Fibroblast of the aortic adventitia (primary cell): ENCODE data around the gene PRMT1. TPM values are rescaled to one million over a fixed set of nuclear protein-coding genes. Genes with fewer than 3 reads are reported as not detected.

Experiments
- DNase-seq: peaks from one replicate; pipeline ENCODE4 v3.0.0-alpha.2; 2010; ENCODE audit warnings: low read depth
- H3K4me3 ChIP-seq: 2 replicates; pipeline ENCODE4 v1.5.1; 2011; ENCODE audit warnings: low read depth, mild to moderate bottlenecking, control low read depth, low read length, moderate library complexity
- total RNA-seq: library from RNA; depleted of rRNA; stranded (reverse); fragments of >200 nt; gene quantifications from 2 replicates; pipeline ENCODE4 v1.2.3, GENCODE V29; 2012; ENCODE audit warnings: low replicate concordance
- TF ChIP-seq, protein P1 (sequence below): IDR thresholded peaks from 2 replicates; pipeline ENCODE4 v1.5.1; 2011; ENCODE audit warnings: mild to moderate bottlenecking, low read length, control low read depth, inconsistent platforms; ENCODE audit not compliant: insufficient read depth

The PRMT1 gene
- total RNA-seq, 1 donor = 164 TPM

DNA sequence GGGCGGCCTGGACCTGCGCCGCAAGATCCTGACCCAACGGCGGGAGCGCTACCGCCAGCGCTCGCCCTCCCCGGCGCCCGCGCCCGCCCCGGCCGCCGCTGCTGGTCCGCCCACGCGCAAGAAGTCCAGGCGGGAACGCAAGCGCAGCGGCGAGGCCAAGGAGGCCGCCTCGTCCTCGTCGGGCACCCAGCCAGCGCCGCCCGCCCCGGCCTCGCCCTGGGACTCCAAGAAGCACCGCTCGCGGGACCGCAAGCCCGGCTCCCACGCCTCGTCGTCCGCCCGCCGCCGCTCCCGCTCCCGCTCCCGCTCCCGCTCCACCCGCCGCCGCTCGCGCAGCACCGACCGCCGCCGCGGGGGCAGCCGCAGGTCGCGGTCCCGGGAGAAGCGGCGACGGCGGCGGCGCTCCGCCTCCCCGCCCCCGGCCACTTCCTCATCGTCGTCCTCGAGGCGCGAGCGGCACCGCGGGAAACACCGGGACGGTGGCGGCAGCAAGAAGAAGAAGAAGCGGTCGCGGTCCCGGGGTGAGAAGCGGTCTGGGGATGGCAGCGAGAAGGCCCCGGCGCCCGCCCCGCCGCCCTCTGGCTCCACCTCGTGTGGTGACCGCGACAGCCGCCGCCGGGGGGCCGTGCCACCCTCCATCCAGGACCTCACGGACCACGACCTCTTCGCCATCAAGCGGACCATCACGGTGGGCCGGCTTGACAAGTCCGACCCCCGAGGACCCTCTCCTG is 25.1 kb upstream of the PRMT1 start:
- no peak for DNase-seq
- TF ChIP-seq, protein P1, sequence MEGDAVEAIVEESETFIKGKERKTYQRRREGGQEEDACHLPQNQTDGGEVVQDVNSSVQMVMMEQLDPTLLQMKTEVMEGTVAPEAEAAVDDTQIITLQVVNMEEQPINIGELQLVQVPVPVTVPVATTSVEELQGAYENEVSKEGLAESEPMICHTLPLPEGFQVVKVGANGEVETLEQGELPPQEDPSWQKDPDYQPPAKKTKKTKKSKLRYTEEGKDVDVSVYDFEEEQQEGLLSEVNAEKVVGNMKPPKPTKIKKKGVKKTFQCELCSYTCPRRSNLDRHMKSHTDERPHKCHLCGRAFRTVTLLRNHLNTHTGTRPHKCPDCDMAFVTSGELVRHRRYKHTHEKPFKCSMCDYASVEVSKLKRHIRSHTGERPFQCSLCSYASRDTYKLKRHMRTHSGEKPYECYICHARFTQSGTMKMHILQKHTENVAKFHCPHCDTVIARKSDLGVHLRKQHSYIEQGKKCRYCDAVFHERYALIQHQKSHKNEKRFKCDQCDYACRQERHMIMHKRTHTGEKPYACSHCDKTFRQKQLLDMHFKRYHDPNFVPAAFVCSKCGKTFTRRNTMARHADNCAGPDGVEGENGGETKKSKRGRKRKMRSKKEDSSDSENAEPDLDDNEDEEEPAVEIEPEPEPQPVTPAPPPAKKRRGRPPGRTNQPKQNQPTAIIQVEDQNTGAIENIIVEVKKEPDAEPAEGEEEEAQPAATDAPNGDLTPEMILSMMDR = no peak
- H3K4me3 ChIP-seq = no peak overlapping the region

DNA sequence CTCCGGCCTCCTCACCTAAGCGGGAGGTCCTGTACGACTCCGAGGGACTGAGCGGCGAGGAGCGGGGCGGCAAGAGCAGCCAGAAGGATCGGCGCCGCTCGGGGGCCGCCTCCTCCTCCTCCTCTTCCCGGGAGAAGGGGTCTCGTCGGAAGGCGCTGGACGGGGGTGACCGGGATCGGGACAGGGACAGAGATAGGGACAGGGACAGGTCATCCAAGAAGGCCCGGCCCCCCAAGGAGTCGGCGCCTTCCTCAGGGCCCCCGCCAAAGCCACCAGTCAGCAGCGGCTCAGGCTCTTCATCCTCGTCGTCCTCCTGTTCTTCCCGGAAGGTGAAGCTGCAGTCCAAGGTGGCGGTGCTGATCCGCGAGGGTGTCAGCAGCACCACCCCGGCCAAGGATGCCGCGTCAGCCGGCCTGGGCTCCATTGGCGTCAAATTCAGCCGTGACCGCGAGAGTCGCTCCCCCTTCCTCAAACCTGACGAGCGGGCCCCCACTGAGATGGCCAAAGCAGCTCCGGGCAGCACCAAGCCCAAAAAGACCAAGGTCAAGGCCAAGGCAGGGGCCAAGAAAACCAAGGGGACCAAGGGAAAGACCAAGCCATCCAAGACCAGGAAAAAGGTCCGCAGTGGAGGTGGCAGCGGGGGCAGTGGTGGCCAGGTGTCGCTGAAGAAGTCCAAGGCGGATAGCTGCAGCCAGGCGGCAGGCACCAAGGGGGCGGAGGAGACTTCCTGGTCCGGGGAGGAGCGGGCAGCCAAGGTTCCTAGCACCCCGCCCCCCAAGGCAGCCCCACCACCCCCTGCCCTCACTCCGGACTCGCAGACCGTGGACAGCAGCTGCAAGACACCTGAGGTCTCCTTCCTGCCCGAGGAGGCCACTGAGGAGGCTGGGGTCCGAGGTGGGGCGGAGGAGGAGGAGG is 24.3 kb upstream of the PRMT1 start:
- TF ChIP-seq, protein P1 = no peak
- no peak for DNase-seq
- H3K4me3 ChIP-seq = no peak overlapping the region

DNA sequence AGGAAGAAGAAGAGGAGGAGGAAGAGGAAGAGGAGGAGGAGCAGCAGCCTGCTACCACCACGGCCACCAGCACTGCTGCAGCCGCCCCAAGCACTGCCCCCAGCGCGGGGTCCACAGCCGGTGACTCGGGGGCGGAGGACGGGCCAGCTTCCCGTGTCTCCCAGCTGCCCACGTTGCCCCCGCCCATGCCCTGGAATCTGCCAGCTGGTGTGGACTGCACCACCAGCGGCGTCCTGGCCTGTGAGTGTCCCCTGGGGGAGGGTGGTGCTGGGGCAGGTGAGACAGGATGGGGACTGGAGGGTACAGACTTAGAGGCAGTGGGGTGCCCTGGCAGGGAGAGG is 23.6 kb upstream of the PRMT1 start:
- H3K4me3 ChIP-seq = no peak overlapping the region
- DNase-seq = no peak
- TF ChIP-seq, protein P1 = no peak

DNA sequence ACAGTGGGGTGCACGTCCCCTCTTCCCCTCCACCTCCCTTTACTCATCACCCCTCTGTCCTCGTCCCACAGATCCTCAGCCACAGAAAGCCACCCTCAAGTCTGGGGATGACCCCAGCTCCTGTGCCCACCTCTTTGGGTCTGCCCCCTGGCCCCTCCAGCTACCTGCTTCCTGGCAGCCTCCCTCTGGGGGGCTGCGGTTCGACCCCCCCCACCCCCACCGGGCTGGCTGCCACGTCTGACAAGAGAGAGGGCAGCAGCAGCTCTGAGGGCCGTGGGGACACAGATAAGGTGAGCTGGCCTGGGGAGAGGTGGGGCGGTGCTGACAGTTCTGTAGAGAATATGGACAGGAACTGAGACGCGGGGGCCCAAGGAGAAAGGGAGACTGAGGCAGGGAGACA is 22.5 kb upstream of the PRMT1 start:
- DNase-seq = no peak
- no peak overlapping the region for H3K4me3 ChIP-seq
- TF ChIP-seq, protein P1 = no peak

DNA sequence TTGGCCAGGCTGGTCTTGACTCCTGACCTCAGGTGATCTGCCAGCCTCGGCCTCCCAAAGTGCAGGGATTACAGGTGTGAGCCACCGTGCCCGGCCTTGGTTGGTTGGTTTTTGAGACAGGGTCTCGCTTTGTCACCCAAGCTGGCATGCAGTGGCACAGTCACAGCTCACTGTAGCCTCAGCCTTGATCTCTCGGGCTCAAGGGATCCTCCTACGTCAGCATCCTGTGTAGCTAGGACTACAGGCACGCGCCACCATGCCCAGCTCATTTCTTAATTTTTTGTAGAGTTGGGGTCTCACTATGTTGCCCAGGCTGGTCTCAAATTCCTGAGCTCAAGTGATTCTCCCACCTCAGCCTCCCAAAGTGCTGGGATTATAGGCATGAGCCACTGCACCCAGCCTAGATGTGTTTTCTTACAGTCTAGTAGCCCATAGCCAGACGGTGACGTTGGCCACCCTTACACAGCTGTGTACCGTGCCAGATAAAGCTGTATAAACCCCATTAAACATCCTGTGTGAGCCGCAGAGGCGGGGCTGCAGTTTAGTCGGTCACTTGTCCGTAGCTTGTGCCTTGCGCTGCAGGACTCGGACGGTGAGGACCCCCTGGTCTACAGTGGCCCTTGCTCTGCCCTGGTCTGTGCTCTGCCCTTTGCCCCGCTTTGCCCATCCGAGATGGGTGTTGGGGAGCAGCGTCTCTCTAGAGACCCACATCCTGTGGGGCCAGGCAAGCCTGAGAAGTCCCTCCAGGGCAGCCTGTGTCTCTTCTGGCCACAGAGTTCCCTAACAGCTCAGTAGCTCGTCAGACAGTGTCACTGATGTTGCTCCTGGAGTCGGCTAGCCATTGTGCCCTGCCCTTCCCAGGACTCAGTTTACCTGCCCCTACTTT is 21.3 kb upstream of the PRMT1 start:
- TF ChIP-seq, protein P1 = no peak
- no peak for DNase-seq
- H3K4me3 ChIP-seq = no peak overlapping the region

DNA sequence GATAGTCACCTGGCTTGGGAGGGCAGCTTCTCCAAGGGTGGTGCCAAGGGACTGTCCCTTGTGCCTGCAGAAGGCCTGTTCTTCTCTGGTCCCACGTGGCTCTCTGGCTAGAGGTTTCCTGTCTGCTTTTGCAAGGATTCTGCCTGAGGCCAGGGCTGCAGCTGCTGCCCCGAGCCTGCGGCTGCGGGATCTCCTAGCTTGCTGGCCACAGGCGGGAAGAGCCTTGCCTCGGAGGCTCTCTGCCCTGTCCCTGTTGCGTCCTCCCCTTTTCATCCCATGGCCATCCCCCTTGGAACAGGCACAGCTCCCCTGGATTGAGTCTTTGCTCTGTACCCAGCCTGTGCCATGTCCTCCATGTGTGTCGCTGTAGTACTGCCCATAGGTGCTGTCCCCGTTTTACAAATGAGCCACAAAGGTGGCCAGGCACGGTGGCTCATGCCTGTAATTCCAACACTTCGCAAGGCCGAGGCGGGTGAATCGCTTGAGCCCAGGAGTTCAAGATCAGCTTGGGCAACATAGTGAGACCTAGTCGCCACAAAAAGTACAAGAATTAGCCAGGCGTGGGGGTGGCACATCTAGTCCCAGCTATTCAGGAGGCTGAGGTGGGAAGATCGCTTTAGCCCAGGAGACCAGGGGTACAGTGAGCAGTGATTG is 20.5 kb upstream of the PRMT1 start:
- TF ChIP-seq, protein P1 = no peak
- H3K4me3 ChIP-seq = no peak overlapping the region
- no peak for DNase-seq
